ENCODE measurements around the gene PXMP4.

PXMP4 gene

DNA sequence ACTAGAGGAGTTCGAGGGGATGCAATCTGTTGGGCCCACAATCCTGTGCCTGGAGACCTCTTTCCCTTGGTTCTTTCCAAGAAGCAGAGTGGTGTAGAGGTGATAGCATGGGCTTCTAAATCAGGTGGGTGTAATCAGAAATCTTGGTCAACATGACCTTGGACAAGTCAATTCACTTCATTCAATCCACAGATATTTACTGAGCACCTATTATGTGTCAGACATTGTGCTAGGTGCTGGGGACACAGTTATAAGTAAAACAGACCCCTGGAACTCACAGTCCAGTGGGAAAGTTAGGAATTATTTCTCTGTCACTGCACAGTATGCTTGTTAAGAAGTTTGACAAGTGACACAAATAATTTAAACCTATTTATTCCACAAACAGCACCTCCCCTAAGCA is 30.6 kb downstream of the PXMP4 start:
- no peak overlapping the region for H3K4me3 ChIP-seq (ENCODE audit: low read depth, low read length)
- DNase-seq (ENCODE audit: low read depth, low spot score), result no peak
- in situ Hi-C loops (cut with HindIII; ENCODE audit: low sequenced_read_pairs), result no loop called here
- TF ChIP-seq, protein P1, sequence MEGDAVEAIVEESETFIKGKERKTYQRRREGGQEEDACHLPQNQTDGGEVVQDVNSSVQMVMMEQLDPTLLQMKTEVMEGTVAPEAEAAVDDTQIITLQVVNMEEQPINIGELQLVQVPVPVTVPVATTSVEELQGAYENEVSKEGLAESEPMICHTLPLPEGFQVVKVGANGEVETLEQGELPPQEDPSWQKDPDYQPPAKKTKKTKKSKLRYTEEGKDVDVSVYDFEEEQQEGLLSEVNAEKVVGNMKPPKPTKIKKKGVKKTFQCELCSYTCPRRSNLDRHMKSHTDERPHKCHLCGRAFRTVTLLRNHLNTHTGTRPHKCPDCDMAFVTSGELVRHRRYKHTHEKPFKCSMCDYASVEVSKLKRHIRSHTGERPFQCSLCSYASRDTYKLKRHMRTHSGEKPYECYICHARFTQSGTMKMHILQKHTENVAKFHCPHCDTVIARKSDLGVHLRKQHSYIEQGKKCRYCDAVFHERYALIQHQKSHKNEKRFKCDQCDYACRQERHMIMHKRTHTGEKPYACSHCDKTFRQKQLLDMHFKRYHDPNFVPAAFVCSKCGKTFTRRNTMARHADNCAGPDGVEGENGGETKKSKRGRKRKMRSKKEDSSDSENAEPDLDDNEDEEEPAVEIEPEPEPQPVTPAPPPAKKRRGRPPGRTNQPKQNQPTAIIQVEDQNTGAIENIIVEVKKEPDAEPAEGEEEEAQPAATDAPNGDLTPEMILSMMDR (IDR thresholded peaks at IDR 0.05; ENCODE audit: low read depth, low read length), result no peak

DNA sequence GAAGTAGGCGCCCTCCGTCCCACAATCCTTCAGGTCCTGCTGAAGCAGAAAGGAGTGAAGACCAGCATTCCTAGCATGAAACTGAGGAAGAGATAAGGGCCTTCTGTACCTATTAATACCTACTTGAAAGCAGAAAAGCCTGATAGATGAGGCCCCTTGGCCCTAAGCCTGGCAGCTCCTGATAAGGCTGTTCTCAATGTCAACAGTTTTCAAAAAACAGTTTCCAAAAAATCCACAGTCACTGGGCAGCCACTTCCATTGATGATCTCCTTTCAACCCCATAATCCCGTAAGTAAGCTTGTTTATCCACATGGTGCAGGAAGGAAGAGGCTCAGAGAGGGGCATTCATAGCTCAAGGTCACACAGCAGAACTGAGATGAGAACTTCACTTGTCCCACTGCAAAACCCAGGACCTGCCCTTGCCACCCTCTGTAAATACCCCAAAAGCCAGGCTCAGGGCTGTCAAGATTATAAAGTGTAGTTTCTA is 31.1 kb downstream of the PXMP4 start:
- DNase-seq (ENCODE audit: low read depth, low spot score), result no peak
- TF ChIP-seq, protein P1 (IDR thresholded peaks at IDR 0.05; ENCODE audit: low read depth, low read length), result no peak
- no peak overlapping the region for H3K4me3 ChIP-seq (ENCODE audit: low read depth, low read length)
- in situ Hi-C loops (cut with HindIII; ENCODE audit: low sequenced_read_pairs), result no loop called here

DNA sequence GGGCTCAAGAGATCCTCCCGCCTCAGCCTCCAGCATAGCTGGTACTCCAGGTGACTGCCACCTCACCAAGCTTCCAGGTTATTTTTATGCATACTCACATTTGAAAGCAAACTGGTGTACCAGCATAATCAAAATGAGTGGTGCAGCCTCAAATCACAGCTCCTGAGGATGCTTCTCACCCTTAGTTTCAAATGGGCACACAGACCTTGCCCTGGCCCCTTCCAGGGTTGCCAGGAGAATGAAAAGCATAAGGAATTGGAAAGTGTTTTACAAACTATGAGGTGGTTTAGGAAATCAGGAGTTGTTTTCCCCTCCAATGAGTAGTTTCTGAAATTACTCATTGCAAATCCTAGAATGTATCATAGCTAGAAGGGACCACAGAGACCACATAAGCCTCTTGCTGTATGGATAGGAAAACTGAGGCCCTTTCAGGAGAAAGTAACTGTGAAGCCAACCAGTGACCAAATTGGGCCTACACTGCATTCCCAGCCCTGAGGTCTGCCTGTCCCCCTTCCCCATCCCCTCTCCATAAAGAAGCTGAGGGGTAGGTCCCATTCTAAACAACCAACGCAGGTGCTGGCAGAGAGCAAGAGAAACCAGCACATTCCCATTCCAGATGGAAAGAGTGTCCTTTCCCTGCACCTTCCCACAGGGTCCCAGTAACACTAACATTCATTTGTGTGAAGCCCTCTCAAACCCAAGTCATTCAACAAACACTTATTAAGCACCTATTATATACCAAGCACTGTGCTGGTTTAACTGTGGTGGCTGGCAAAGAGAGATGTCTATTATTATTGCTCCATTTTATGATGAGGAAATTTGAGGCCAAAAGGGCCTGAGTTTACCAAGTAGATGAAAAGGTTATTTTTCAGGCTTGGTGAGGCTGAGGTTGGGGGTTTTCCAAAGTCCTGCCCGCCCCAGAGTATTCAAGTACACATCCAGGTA is 31.8 kb downstream of the PXMP4 start:
- in situ Hi-C loops (cut with HindIII; ENCODE audit: low sequenced_read_pairs), result no loop called here
- DNase-seq (ENCODE audit: low read depth, low spot score), result no peak
- TF ChIP-seq, protein P1 (IDR thresholded peaks at IDR 0.05; ENCODE audit: low read depth, low read length), result no peak
- no peak overlapping the region for H3K4me3 ChIP-seq (ENCODE audit: low read depth, low read length)

DNA sequence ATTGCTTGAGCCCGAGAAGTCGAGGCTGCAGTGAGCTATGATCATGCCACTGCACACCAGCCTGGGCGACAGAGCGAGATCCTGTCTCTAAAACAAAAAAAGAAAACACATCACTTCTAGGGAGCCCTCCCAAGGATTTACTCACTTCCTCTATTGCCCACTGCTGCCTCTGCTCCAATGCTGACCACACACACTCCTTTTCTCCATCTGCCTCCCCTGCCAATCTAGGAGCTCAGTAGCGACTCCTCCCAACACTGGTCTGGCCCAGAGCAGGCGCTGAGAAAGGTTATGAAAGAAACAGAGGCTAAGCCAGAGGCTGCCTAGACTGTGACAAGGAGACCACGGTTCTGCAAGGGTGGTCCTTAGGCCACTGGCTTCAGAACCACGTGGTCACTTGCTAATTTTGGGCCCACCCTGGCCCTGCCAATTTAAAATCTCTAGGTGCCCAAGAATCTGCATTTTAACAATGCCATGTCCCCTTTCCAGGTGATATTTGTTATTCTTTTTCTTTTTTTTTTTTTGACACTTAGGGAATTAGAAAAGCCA is 32.7 kb downstream of the PXMP4 start:
- TF ChIP-seq, protein P1 (IDR thresholded peaks at IDR 0.05; ENCODE audit: low read depth, low read length), result no peak
- no peak for DNase-seq (ENCODE audit: low read depth, low spot score)
- H3K4me3 ChIP-seq (ENCODE audit: low read depth, low read length), result no peak overlapping the region
- in situ Hi-C loops (cut with HindIII; ENCODE audit: low sequenced_read_pairs), result no loop called here

DNA sequence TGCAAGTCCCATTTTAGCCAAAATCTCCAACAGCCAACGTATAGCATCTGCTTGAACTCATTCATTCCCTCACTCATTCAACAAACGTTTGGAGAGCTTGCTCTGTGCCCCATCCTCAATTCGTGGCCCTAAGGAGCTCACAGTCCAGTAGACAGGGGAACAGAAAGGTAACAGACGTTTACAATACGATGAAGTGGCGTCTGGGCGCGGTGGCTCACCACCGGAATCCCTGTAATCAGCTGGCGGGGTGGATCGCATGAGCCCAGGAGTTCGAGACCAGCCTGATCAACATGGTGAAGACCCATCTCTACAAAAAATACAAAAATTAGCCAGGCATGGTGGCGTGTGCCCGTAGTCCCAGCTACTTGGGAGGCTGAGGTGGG is 33.1 kb downstream of the PXMP4 start:
- in situ Hi-C loops (cut with HindIII; ENCODE audit: low sequenced_read_pairs), result no loop called here
- H3K4me3 ChIP-seq (ENCODE audit: low read depth, low read length), result no peak overlapping the region
- no peak for DNase-seq (ENCODE audit: low read depth, low spot score)
- TF ChIP-seq, protein P1 (IDR thresholded peaks at IDR 0.05; ENCODE audit: low read depth, low read length), result no peak

DNA sequence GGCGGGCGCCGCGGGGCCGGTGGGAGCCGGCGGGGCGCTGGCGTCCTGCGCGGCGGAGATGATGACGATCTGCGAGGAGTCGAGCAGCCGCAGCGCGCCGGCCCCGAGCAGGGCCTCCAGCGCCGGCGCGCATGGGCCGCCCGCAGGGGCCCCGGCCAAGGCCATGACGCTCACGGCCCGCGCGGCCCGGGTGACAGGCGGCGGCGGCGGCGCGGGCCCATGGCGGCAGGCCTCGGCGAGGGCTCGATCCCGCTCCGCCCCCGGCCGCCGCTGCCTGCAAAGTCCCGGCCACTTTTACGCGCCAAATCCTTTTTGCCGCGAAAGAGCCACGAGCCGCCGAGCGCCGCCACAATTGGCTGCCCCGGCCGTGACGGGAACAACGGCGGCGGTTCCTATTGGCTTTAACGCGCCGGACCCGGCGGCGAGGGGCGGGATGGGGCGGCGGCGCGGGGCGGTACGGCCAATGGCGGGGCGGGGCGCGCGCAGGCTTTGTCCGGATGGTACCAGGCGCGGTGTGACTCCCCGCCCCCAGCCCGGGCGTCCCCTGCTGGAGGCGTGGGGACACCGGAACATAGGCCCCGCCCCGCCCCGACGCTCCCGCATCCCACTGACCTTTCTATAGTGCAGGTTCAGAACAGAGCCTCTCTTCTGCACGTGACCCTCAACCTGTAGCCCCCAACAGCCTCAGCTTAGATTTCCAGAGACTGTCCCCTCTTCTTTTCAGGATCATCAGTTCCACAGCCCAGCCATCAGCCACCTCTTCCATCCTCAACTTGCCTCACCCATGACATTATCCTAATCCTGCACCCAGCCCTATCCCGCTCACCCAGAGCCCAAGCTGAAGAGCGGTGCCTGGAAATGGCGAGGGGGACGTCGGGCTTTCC is 33.8 kb downstream of the PXMP4 start, which contains the start of gene E2F1:
E2F1 (minus strand) TSS at position 286 of the 884 bp plus-strand sequence; CDS start at position 165, 121 bp downstream.
- DNase-seq (ENCODE audit: low read depth, low spot score), result peak; percentile 91
- in situ Hi-C loops (cut with HindIII; ENCODE audit: low sequenced_read_pairs), result no loop called here
- H3K4me3 ChIP-seq (ENCODE audit: low read depth, low read length), result peak within 1 kb of the TSS; percentile 42
- TF ChIP-seq, protein P1 (IDR thresholded peaks at IDR 0.05; ENCODE audit: low read depth, low read length), result peak; percentile 11

All from astrocyte of the spinal cord (primary cell).